Naive thymus-derived CD4-positive, alpha-beta T cell (primary cell): ENCODE data around the gene AOPEP. TPM values are rescaled to one million over a fixed set of nuclear protein-coding genes. Genes with fewer than 3 reads are reported as not detected.

ENCODE experiments used
- ATAC-seq: fragments of 150-1000 bp; cut with Tn5 transposase; 2 replicates; pipeline ENCODE4 v1.10.0; 2021; ENCODE audit warnings: mild to moderate bottlenecking, moderate library complexity
- CTCF ChIA-PET: fragments of 350-600 bp; sonication (Branson Sonifier 250); formaldehyde crosslinking; loops from one replicate; lab custom pipeline; 2021; ENCODE audit warnings: antibody characterized with exemption; lab: Charles Lee
- POLR2A ChIA-PET: fragments of 350-600 bp; sonication (Branson Sonifier 250); formaldehyde crosslinking; loops from one replicate; lab custom pipeline; 2021; ENCODE audit warnings: antibody characterized with exemption, inconsistent platforms; lab: Charles Lee
- DNase-seq, 9 donors: peaks; one replicate each; pipeline versions ENCODE4 v3.0.0 to v3.0.0-alpha.2; 2020 to 2022; ENCODE audit warnings: mixed read lengths in 1 of 9
- H3K27ac ChIP-seq: one replicate; pipeline ENCODE4 v1.7.0; 2013; ENCODE audit warnings: mild to moderate bottlenecking, low read depth, low read length, moderate library complexity
- H3K27me3 ChIP-seq, 2 donors: one replicate each; pipeline ENCODE4 v1.7.0; 2013; ENCODE audit warnings: low read length in 2 of 2, mild to moderate bottlenecking in 2 of 2, moderate library complexity in 2 of 2; ENCODE audit not compliant: control insufficient read depth in 2 of 2, insufficient read depth in 2 of 2
- H3K36me3 ChIP-seq, 3 experiments: 1 replicate in 2 of 3; 2 replicates in 1 of 3; pipeline ENCODE4 v1.7.0; 2013; ENCODE audit warnings: low read length in 3 of 3, mild to moderate bottlenecking in 3 of 3, moderate library complexity in 1 of 3; ENCODE audit not compliant: insufficient read depth in 3 of 3, control insufficient read depth in 2 of 3
- H3K4me1 ChIP-seq, 2 donors: one replicate each; pipeline ENCODE4 v1.7.0; 2013; ENCODE audit warnings: low read length in 2 of 2, mild to moderate bottlenecking in 2 of 2, moderate library complexity in 1 of 2; ENCODE audit not compliant: control insufficient read depth in 2 of 2, insufficient read depth in 2 of 2
- H3K4me3 ChIP-seq: 2 replicates; pipeline ENCODE4 v1.7.0; 2013; ENCODE audit warnings: mild to moderate bottlenecking, low read length
- H3K9me3 ChIP-seq, 3 experiments: 1 replicate in 2 of 3; 2 replicates in 1 of 3; pipeline ENCODE4 v1.7.0; 2013; ENCODE audit warnings: low read length in 3 of 3; ENCODE audit not compliant: control insufficient read depth in 2 of 3
- H3K27ac Mint-ChIP-seq, 9 donors: one replicate each; pipeline ENCODE4 v1.8.0; 2020 to 2022; ENCODE audit warnings: mixed read lengths in 9 of 9, mild to moderate bottlenecking in 8 of 9, moderate library complexity in 5 of 9, inconsistent platforms in 2 of 9
- H3K27me3 Mint-ChIP-seq, 5 donors: one replicate each; pipeline ENCODE4 v1.8.0; 2021 to 2022; ENCODE audit warnings: mixed read lengths in 5 of 5, mild to moderate bottlenecking in 1 of 5
- H3K36me3 Mint-ChIP-seq, 5 donors: one replicate each; pipeline ENCODE4 v1.8.0; 2020 to 2022; ENCODE audit warnings: mixed read lengths in 5 of 5, mild to moderate bottlenecking in 3 of 5, inconsistent platforms in 1 of 5
- H3K4me1 Mint-ChIP-seq, 7 donors: one replicate each; pipeline ENCODE4 v1.8.0; 2020 to 2022; ENCODE audit warnings: mixed read lengths in 7 of 7, mild to moderate bottlenecking in 3 of 7, inconsistent platforms in 1 of 7
- H3K4me3 Mint-ChIP-seq, 10 donors: one replicate each; pipeline ENCODE4 v1.8.0; 2020 to 2022; ENCODE audit warnings: mild to moderate bottlenecking in 10 of 10, mixed read lengths in 10 of 10, moderate library complexity in 6 of 10, inconsistent platforms in 2 of 10
- H3K9me3 Mint-ChIP-seq, 11 donors: one replicate each; pipeline ENCODE4 v1.8.0; 2020 to 2022; ENCODE audit warnings: mixed read lengths in 11 of 11, mild to moderate bottlenecking in 4 of 11, inconsistent platforms in 1 of 11, moderate library complexity in 1 of 11
- intact Hi-C, 2 donors: fragments of 100-400 bp; cut with micrococcal nuclease; formaldehyde crosslinking; loops; one replicate each; pipeline ENCODE4 v1.15.1; 2023
- polyA plus RNA-seq, 2 donors: library from polyadenylated mRNA; unstranded; fragments of 300-500 nt; fragmentation: Illumina TruSeq; gene quantifications; one replicate each; pipeline ENCODE4 v1.2.3, GENCODE V29; 2021
- total RNA-seq, 6 experiments: library from RNA in 5 of 6; stranded (reverse) in 5 of 6; gene quantifications; 1 replicate in 5 of 6; 2 replicates in 1 of 6; pipeline ENCODE4 v1.2.3 and lab custom pipeline; 2021 to 2026

AOPEP gene
- total and polyA plus RNA-seq, 7 experiments from 2014 or later: 5.7 to 19.0 (median 13.6) TPM

- Histone ChIP-seq H3K9me3 (no peaks in the 10 kb centered on the region), H3K27me3 (no peaks in the 10 kb centered on the region), H3K27ac (no peak overlapping the region), H3K4me1 (no peaks in the 10 kb centered on the region), H3K4me3 (no peak overlapping the region), H3K36me3 (peaks cover 0 to 17% (median 0%) of the 10 kb centered on the region in 3 experiments)
- no peaks in the 10 kb centered on the region for H3K27me3 Mint-ChIP-seq
- no peaks in the 10 kb centered on the region for H3K4me1 Mint-ChIP-seq
- ChIA-PET POLR2A (no interaction called here), CTCF (no interaction called here)
- H3K27ac Mint-ChIP-seq: peak overlapping the region in 1 of 9 donors; percentile 41
- intact Hi-C loops: no loop called here
- no peak for DNase-seq
- no peak overlapping the region for H3K4me3 Mint-ChIP-seq
- ATAC-seq: no peak
- H3K9me3 Mint-ChIP-seq: no peaks in the 10 kb centered on the region
- H3K36me3 Mint-ChIP-seq: peaks cover 0 to 23% (median 9%) of the 10 kb centered on the region in 5 donors
Measured at GRCh38 chr9:95112436-95113280, 386.2 kb downstream of the AOPEP start.

GRCh38 chr9:95115104-95115503 lies 388.6 kb downstream of the AOPEP start:
- Mint-ChIP-seq H3K27ac (no peak overlapping the region), H3K4me3 (no peak overlapping the region), H3K36me3 (peaks cover 0 to 28% (median 3%) of the 10 kb centered on the region in 5 donors), H3K4me1 (no peaks in the 10 kb centered on the region), H3K9me3 (no peaks in the 10 kb centered on the region), H3K27me3 (no peaks in the 10 kb centered on the region)
- no peak overlapping the region for H3K27ac ChIP-seq
- DNase-seq: no peak
- H3K9me3 ChIP-seq: no peaks in the 10 kb centered on the region
- no peaks in the 10 kb centered on the region for H3K4me1 ChIP-seq
- ChIA-PET CTCF (no interaction called here), POLR2A (no interaction called here)
- intact Hi-C loops: no loop called here
- no peaks in the 10 kb centered on the region for H3K27me3 ChIP-seq
- H3K36me3 ChIP-seq: peaks cover 0 to 17% (median 0%) of the 10 kb centered on the region in 3 experiments
- ATAC-seq: no peak
- no peak overlapping the region for H3K4me3 ChIP-seq

GRCh38 chr9:95116002-95116807 lies 389.7 kb downstream of the AOPEP start:
- H3K4me1 ChIP-seq: no peaks in the 10 kb centered on the region
- H3K27ac ChIP-seq: no peak overlapping the region
- Mint-ChIP-seq H3K4me3 (no peak overlapping the region), H3K9me3 (no peaks in the 10 kb centered on the region), H3K27me3 (no peaks in the 10 kb centered on the region), H3K27ac (no peak overlapping the region), H3K4me1 (peaks cover 0 to under 1% (median 0%) of the 10 kb centered on the region in 7 donors), H3K36me3 (peaks cover 0 to 26% (median 3%) of the 10 kb centered on the region in 5 donors)
- ATAC-seq: no peak
- DNase-seq: no peak
- no peak overlapping the region for H3K4me3 ChIP-seq
- H3K9me3 ChIP-seq: no peaks in the 10 kb centered on the region
- CTCF ChIA-PET: interaction anchor here (0.5 to 1.2 kb wide), 2 partner anchors 15 to 115 kb away, joined by 3 read pairs; no protein-coding TSS in a partner anchor
- H3K27me3 ChIP-seq: no peaks in the 10 kb centered on the region
- intact Hi-C loops: no loop called here
- H3K36me3 ChIP-seq: peaks cover 0 to 14% (median 0%) of the 10 kb centered on the region in 3 experiments
- POLR2A ChIA-PET: no interaction called here

- Histone ChIP-seq H3K27ac (no peak overlapping the region), H3K9me3 (no peaks in the 10 kb centered on the region), H3K36me3 (peaks cover 0 to 12% (median 0%) of the 10 kb centered on the region in 3 experiments), H3K4me1 (no peaks in the 10 kb centered on the region), H3K4me3 (no peak overlapping the region), H3K27me3 (no peaks in the 10 kb centered on the region)
- Mint-ChIP-seq H3K27ac (no peak overlapping the region), H3K9me3 (no peaks in the 10 kb centered on the region), H3K27me3 (no peaks in the 10 kb centered on the region), H3K4me3 (no peak overlapping the region), H3K4me1 (peaks cover 0 to 2% (median 0%) of the 10 kb centered on the region in 7 donors), H3K36me3 (peaks cover 0 to 20% (median 3%) of the 10 kb centered on the region in 5 donors)
- CTCF ChIA-PET: interaction anchor here (1.2 kb wide), 1 partner anchor 14 kb away, joined by 3 read pairs; no protein-coding TSS in a partner anchor
- intact Hi-C loops: no loop called here
- ATAC-seq: no peak
- DNase-seq: no peak
- POLR2A ChIA-PET: no interaction called here
Measured at GRCh38 chr9:95116808-95117204, 390.3 kb downstream of the AOPEP start.

GRCh38 chr9:95118596-95118995 lies 392.1 kb downstream of the AOPEP start:
- H3K27ac Mint-ChIP-seq: no peak overlapping the region
- DNase-seq (no peak), ATAC-seq (no peak)
- peaks cover 0 to 2% (median 0%) of the 10 kb centered on the region in 7 donors for H3K4me1 Mint-ChIP-seq
- Histone ChIP-seq H3K27ac (no peak overlapping the region), H3K27me3 (no peaks in the 10 kb centered on the region), H3K4me3 (no peak overlapping the region), H3K36me3 (no peaks in the 10 kb centered on the region), H3K4me1 (no peaks in the 10 kb centered on the region), H3K9me3 (no peaks in the 10 kb centered on the region)
- no peak overlapping the region for H3K4me3 Mint-ChIP-seq
- ChIA-PET POLR2A (no interaction called here), CTCF (interaction anchor here (0.6 kb wide), 1 partner anchor 11 kb away, joined by 3 read pairs; no protein-coding TSS in a partner anchor)
- H3K9me3 Mint-ChIP-seq: no peaks in the 10 kb centered on the region
- H3K36me3 Mint-ChIP-seq: peaks cover 0 to 16% (median 0%) of the 10 kb centered on the region in 5 donors
- H3K27me3 Mint-ChIP-seq: no peaks in the 10 kb centered on the region
- intact Hi-C loops: no loop called here

GRCh38 chr9:95120781-95121370 lies 394.4 kb downstream of the AOPEP start:
- Mint-ChIP-seq H3K36me3 (peaks cover 0 to 16% (median 0%) of the 10 kb centered on the region in 5 donors), H3K4me1 (peaks cover 0 to 2% (median 0%) of the 10 kb centered on the region in 7 donors), H3K9me3 (no peaks in the 10 kb centered on the region), H3K27me3 (no peaks in the 10 kb centered on the region), H3K4me3 (no peak overlapping the region), H3K27ac (no peak overlapping the region)
- Histone ChIP-seq H3K9me3 (no peaks in the 10 kb centered on the region), H3K27ac (no peak overlapping the region), H3K4me3 (no peak overlapping the region), H3K27me3 (no peaks in the 10 kb centered on the region), H3K4me1 (no peaks in the 10 kb centered on the region), H3K36me3 (no peaks in the 10 kb centered on the region)
- ATAC-seq (no peak), DNase-seq (no peak)
- ChIA-PET CTCF (interaction anchor here (0.5 to 1.4 kb wide), 2 partner anchors 9 to 451 kb away, joined by 4 to 5 read pairs; no protein-coding TSS in a partner anchor), POLR2A (interaction anchor here (0.7 kb wide), 1 partner anchor 36 kb away, joined by 3 read pairs; no protein-coding TSS in a partner anchor)
- intact Hi-C loops: no loop called here
